Nephron progenitor cell (in vitro differentiated cells): ENCODE measurements around the gene NCAM1.

Source experiments
- DNase-seq: peaks from one replicate; pipeline ENCODE4 v3.0.0; 2021
- H3K27ac Mint-ChIP-seq: 2 replicates; pipeline ENCODE4 v1.8.0; 2021; ENCODE audit warnings: mild to moderate bottlenecking, moderate library complexity, mixed read lengths
- H3K27me3 Mint-ChIP-seq: 2 replicates; pipeline ENCODE4 v1.8.0; 2021; ENCODE audit warnings: mild to moderate bottlenecking, low read depth, mixed read lengths; ENCODE audit not compliant: poor library complexity
- H3K36me3 Mint-ChIP-seq: 2 replicates; pipeline ENCODE4 v1.8.0; 2021; ENCODE audit warnings: low read depth, mixed read lengths
- H3K4me1 Mint-ChIP-seq: 2 replicates; pipeline ENCODE4 v1.8.0; 2021; ENCODE audit warnings: mixed read lengths
- H3K4me3 Mint-ChIP-seq: 2 replicates; pipeline ENCODE4 v1.8.0; 2021; ENCODE audit warnings: mild to moderate bottlenecking, moderate library complexity, mixed read lengths
- H3K9me3 Mint-ChIP-seq: 2 replicates; pipeline ENCODE4 v1.8.0; 2021; ENCODE audit warnings: mild to moderate bottlenecking, moderate library complexity, mixed read lengths
- CTCF ChIP-seq: fragments of 200-600 bp; sonication (generic); IDR thresholded peaks from 2 replicates; pipeline ENCODE4 v1.5.0; 2021; ENCODE audit warnings: antibody characterized with exemption

NCAM1 gene

DNA sequence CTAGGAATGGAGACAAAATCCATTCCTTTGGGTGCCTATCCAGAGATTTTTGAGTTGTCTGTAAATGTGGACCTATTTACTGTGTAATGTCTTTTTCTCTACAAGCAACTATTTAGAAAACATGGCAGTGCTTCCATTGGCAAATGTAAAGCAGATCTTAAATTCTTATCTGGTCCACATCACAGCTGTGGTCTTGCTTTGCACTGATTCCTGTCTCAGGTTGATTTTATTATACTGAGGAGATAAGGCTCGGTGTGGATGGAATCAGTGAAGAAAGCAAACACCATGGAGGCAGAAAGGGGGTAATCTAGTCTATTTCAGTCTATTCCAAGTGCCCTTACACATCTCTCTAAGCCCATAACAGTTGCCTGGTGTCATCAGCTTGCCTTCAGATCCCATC is 160.5 kb downstream of the NCAM1 start:
- Mint-ChIP-seq H3K27ac (no peak overlapping the region), H3K27me3 (peaks cover 7% of the 10 kb centered on the region), H3K4me3 (no peak overlapping the region), H3K4me1 (peaks cover 43% of the 10 kb centered on the region), H3K9me3 (no peaks in the 10 kb centered on the region), H3K36me3 (peaks cover 4% of the 10 kb centered on the region)
- no peak for DNase-seq
- TF ChIP-seq CTCF: no peak

DNA sequence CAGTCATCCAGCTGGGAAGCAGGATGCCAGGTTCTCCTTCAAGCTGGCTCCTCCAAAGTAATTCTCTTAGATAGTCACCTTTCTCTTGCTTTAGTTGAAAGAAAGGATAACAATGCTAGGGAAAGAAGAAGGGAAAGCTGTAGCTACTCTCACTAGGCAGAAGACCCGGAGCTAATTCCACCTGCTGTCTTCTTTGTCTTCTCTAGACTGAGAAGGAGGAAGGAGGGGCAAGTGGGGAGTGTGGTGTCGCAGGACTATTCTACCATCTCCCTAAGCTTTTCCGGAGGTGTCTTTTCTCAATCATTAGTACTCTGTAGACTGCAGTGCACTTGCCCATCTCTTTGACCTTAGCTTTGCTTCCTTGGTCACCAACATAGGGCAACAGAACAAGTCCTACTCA is 162.8 kb downstream of the NCAM1 start:
- no peaks in the 10 kb centered on the region for H3K9me3 Mint-ChIP-seq
- H3K27me3 Mint-ChIP-seq: peaks cover 7% of the 10 kb centered on the region
- no peak overlapping the region for H3K4me3 Mint-ChIP-seq
- no peak for DNase-seq
- H3K27ac Mint-ChIP-seq: no peak overlapping the region
- peaks cover 33% of the 10 kb centered on the region for H3K4me1 Mint-ChIP-seq
- peaks cover 4% of the 10 kb centered on the region for H3K36me3 Mint-ChIP-seq
- TF ChIP-seq CTCF: no peak

GRCh38 chr11:113124578-113124977 is 163.4 kb downstream of the NCAM1 start:
- no peak for TF ChIP-seq CTCF
- Mint-ChIP-seq H3K4me1 (peaks cover 27% of the 10 kb centered on the region), H3K4me3 (no peak overlapping the region), H3K9me3 (no peaks in the 10 kb centered on the region), H3K27ac (no peak overlapping the region), H3K27me3 (peaks cover 7% of the 10 kb centered on the region), H3K36me3 (peaks cover 4% of the 10 kb centered on the region)
- no peak for DNase-seq

DNA sequence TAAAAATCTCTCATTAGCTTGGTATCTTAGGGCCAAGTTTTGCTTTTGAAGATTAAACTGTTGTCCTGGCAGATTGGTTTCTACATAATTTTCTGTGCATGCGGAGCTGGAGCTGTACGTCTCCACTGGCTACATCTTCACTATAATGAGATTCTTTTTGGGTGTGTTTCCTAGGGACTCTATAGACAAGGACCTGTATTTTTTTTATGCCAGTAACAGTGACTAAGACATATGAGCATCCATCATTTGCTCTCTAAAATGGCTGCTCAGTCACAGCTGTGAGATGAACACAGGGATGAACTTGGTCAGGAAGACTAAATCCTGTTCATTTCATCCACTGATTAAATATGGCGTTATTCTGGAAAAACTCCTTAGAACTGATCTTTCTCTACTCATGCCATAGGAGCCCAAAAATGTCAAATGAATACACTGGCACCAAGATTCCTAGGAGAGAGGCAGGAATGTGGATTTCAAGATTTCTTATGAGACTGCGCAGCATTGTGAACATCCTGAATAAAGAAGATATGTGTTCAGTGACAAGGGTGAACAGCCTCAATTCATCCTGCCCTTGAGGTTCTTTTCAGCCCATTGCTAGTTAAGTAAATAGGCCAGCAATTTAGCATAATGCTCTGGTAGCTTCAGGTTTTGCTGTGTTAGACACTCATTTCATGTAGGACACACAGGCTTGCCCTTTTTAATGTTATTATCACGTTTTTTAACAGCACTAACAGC is 168.2 kb downstream of the NCAM1 start:
- no peaks in the 10 kb centered on the region for H3K9me3 Mint-ChIP-seq
- TF ChIP-seq CTCF: no peak

GRCh38 chr11:113131036-113131775 is 170.0 kb downstream of the NCAM1 start:
- H3K4me3 Mint-ChIP-seq: no peak overlapping the region

More for the DNA sequence above, 168.2 kb downstream of the NCAM1 start:
- Mint-ChIP-seq H3K4me3 (no peak overlapping the region), H3K27me3 (no peaks in the 10 kb centered on the region), H3K27ac (no peak overlapping the region), H3K4me1 (peaks cover 41% of the 10 kb centered on the region), H3K36me3 (peaks cover 14% of the 10 kb centered on the region)
- no peak for DNase-seq

More at GRCh38 chr11:113131036-113131775, 170.0 kb downstream of the NCAM1 start:
- H3K36me3 Mint-ChIP-seq: peaks cover 20% of the 10 kb centered on the region
- no peaks in the 10 kb centered on the region for H3K9me3 Mint-ChIP-seq
- no peak for TF ChIP-seq CTCF
- H3K27ac Mint-ChIP-seq: no peak overlapping the region
- H3K27me3 Mint-ChIP-seq: no peaks in the 10 kb centered on the region
- DNase-seq: no peak
- H3K4me1 Mint-ChIP-seq: peaks cover 58% of the 10 kb centered on the region
